Glutamatergic neuron (in vitro differentiated cells): ENCODE data around the gene UBAC2. TPM values are rescaled to one million over a fixed set of nuclear protein-coding genes. Genes with fewer than 3 reads are reported as not detected.

Experiments
- microRNA-seq: library from miRNA; unstranded; fragments of <30 nt; microRNA quantifications from one replicate; pipeline ENCODE4, GENCODE V29; 2020; ENCODE audit not compliant: unreplicated experiment
- total RNA-seq: library from RNA; stranded (reverse); fragmentation: NEBNext Ultra II Directional; extraction: Animal tissue kit (Norgen Biotek cat#: 25700); gene quantifications from one replicate; pipeline ENCODE4 v1.2.1, GENCODE V29; 2021; ENCODE audit not compliant: unreplicated experiment

The UBAC2 gene
- total RNA-seq, 1 donor from 2014 or later, result 33.3 TPM

Small RNA genes lying within 50 kb of the gene (microRNA-seq; reads per million reads assigned to microRNA genes)
- gene MIR623, result not detected

Other genes starting within 250 kb of the UBAC2 start
- gene DOCK9, start 222.8 kb upstream of the UBAC2 start, total RNA-seq, result 4.5 TPM
- gene GPR18, start 57.5 kb downstream of the UBAC2 start, total RNA-seq, result not detected
- not detected for gene GPR183, start 106.5 kb downstream of the UBAC2 start, total RNA-seq